CD4-positive, alpha-beta T cell treated with Interleukin-21 for 1 hour (primary cell): ENCODE results near the gene CD164L2.
"Not testable (repeated sequence)": the region's sequence is repeated elsewhere in the genome, so short reads cannot be mapped to it uniquely, and the experiment has no call there.

Experiments used
- DNase-seq: peaks from one replicate; pipeline ENCODE4 v3.0.0-alpha.2; 2020

The CD164L2 gene

GRCh38 chr1:27383039-27383605 is at the start of gene CD164L2:
Gene CD164L2, minus strand, starts transcription at chr1:27383333. Its CDS starts 94 bp downstream, at chr1:27383239.
- DNase-seq, result peak; percentile 40

- not testable (repeated sequence) for DNase-seq
Observed at GRCh38 chr1:27432725-27433124, 49.6 kb upstream of the CD164L2 start.

- DNase-seq, result no peak
Observed at GRCh38 chr1:27431601-27431940, 48.4 kb upstream of the CD164L2 start.

- peak; percentile 49 for DNase-seq
Observed at GRCh38 chr1:27430903-27431600, 47.9 kb upstream of the CD164L2 start.

- no peak for DNase-seq
Observed at GRCh38 chr1:27429029-27429425, 45.9 kb upstream of the CD164L2 start.

GRCh38 chr1:27428316-27429028 is 45.3 kb upstream of the CD164L2 start:
- DNase-seq, result no peak

GRCh38 chr1:27427816-27428315 is 44.7 kb upstream of the CD164L2 start:
- DNase-seq, result no peak

- DNase-seq, result no peak
Observed at GRCh38 chr1:27427329-27427728, 44.2 kb upstream of the CD164L2 start.

GRCh38 chr1:27423709-27424108 is 40.6 kb upstream of the CD164L2 start:
- DNase-seq, result no peak

- DNase-seq, result peak; percentile 47
Observed at GRCh38 chr1:27418326-27419185, 35.4 kb upstream of the CD164L2 start.

GRCh38 chr1:27417713-27418112 is 34.6 kb upstream of the CD164L2 start:
- DNase-seq, result no peak

GRCh38 chr1:27416387-27417111 is 33.4 kb upstream of the CD164L2 start:
- DNase-seq, result peak; percentile 77

- DNase-seq, result no peak
Observed at GRCh38 chr1:27414091-27414490, 31.0 kb upstream of the CD164L2 start.

- DNase-seq, result no peak
Observed at GRCh38 chr1:27413004-27413403, 29.9 kb upstream of the CD164L2 start.

- DNase-seq, result no peak
Observed at GRCh38 chr1:27412502-27412901, 29.4 kb upstream of the CD164L2 start.

- no peak for DNase-seq
Observed at GRCh38 chr1:27410709-27411108, 27.6 kb upstream of the CD164L2 start.

- no peak for DNase-seq
Observed at GRCh38 chr1:27409669-27410068, 26.5 kb upstream of the CD164L2 start.

- no peak for DNase-seq
Observed at GRCh38 chr1:27408151-27408550, 25.0 kb upstream of the CD164L2 start.

GRCh38 chr1:27406791-27407190 is 23.7 kb upstream of the CD164L2 start:
- not testable (repeated sequence) for DNase-seq

- no peak for DNase-seq
Observed at GRCh38 chr1:27406362-27406680, 23.2 kb upstream of the CD164L2 start.

GRCh38 chr1:27405598-27406361 is 22.6 kb upstream of the CD164L2 start:
- not testable (repeated sequence) for DNase-seq

- DNase-seq, result no peak
Observed at GRCh38 chr1:27405074-27405473, 21.9 kb upstream of the CD164L2 start.
